SU-DHL-6 (cell line): ENCODE measurements around the gene SRGAP2B.
"Not testable (repeated sequence)": the region's sequence is repeated elsewhere in the genome, so short reads cannot be mapped to it uniquely, and the experiment has no call there.

ENCODE experiments used
- H2AFZ ChIP-seq: fragments of 200-600 bp; sonication (generic); 2 replicates; pipeline ENCODE4 v1.6.1; 2014; ENCODE audit warnings: low read depth, mild to moderate bottlenecking, moderate library complexity, mixed read lengths, antibody characterized with exemption, low read length; ENCODE audit not compliant: severe bottlenecking
- H3F3A ChIP-seq: fragments of 200-600 bp; shearing (Covaris generic); 2 replicates; pipeline ENCODE4 v1.6.0; 2016; ENCODE audit warnings: antibody characterized with exemption, mild to moderate bottlenecking; ENCODE audit not compliant: insufficient read depth
- H3K27ac ChIP-seq: fragments of 200-600 bp; sonication (generic); 2 replicates; pipeline ENCODE4 v1.5.1; 2016; ENCODE audit warnings: low read depth, mild to moderate bottlenecking, low read length, moderate library complexity, mixed read lengths
- H3K27me3 ChIP-seq: fragments of 200-600 bp; sonication (generic), shearing (Covaris generic); 2 replicates; pipeline ENCODE4 v1.6.0; 2014; ENCODE audit warnings: mild to moderate bottlenecking, low read length
- H3K36me3 ChIP-seq: fragments of 200-600 bp; sonication (generic); 2 replicates; pipeline ENCODE4 v1.6.1; 2014; ENCODE audit warnings: mild to moderate bottlenecking, low read length, mixed read lengths
- H3K4me2 ChIP-seq: fragments of 300-600, 200-600 bp; shearing (Covaris generic), sonication (generic); 2 replicates; pipeline ENCODE4 v1.6.0; 2014; ENCODE audit warnings: low read length, low read depth, mild to moderate bottlenecking; ENCODE audit not compliant: poor library complexity, severe bottlenecking
- H3K4me3 ChIP-seq: fragments of 200-600 bp; sonication (generic); 2 replicates; pipeline ENCODE4 v1.5.1; 2014; ENCODE audit warnings: antibody characterized with exemption, low read length, mild to moderate bottlenecking, mixed read lengths; ENCODE audit not compliant: insufficient read depth, poor library complexity, severe bottlenecking
- H3K79me2 ChIP-seq: fragments of 200-600 bp; sonication (generic); 2 replicates; pipeline ENCODE4 v1.6.1; 2014; ENCODE audit warnings: mild to moderate bottlenecking, low read length, moderate library complexity; ENCODE audit not compliant: insufficient read depth
- H3K9ac ChIP-seq: fragments of 200-600 bp; sonication (generic); 2 replicates; pipeline ENCODE4 v1.7.0; 2014; ENCODE audit warnings: mild to moderate bottlenecking, low read length
- H3K9me2 ChIP-seq: fragments of 200-600 bp; sonication (generic); replicated peaks from 2 replicates; pipeline ENCODE4 v1.6.1; 2014; ENCODE audit warnings: low read length; ENCODE audit not compliant: insufficient read depth
- H3K9me3 ChIP-seq: fragments of 200-600 bp; sonication (generic); 2 replicates; pipeline ENCODE4 v1.6.1; 2014; ENCODE audit warnings: low read length, mixed read lengths; ENCODE audit not compliant: insufficient read depth
- H4K20me1 ChIP-seq: fragments of 200-600 bp; sonication (generic); 2 replicates; pipeline ENCODE4 v1.6.1; 2014; ENCODE audit warnings: low read depth, mild to moderate bottlenecking, antibody characterized with exemption, low read length, moderate library complexity, mixed read lengths

SRGAP2B gene

DNA sequence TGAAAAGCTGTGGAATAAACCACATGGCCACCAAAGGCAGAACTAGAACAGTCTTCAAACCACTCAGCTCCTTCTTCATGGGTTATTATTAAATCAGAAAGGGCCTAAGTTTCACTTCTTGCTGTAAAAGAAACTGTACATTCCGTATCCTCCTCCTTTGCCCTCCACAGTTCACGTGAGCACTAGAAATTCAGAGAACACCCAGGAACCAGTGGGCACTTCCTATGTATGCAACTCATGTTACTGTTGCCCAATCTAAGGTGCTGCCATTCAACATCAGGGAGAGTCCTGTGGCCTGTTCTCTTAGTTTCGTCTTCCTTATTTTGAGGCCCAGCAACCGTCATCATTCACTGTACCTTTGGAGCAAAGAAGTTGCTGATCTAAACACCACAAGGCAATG, 86.7 kb downstream of the SRGAP2B start:
- not testable (repeated sequence) for H3K27ac ChIP-seq, H3K9me2 ChIP-seq, H3K9ac ChIP-seq, H3K9me3 ChIP-seq, H4K20me1 ChIP-seq, H3F3A ChIP-seq, H3K4me3 ChIP-seq, H3K4me2 ChIP-seq, H2AFZ ChIP-seq, H3K36me3 ChIP-seq, H3K79me2 ChIP-seq, H3K27me3 ChIP-seq

DNA sequence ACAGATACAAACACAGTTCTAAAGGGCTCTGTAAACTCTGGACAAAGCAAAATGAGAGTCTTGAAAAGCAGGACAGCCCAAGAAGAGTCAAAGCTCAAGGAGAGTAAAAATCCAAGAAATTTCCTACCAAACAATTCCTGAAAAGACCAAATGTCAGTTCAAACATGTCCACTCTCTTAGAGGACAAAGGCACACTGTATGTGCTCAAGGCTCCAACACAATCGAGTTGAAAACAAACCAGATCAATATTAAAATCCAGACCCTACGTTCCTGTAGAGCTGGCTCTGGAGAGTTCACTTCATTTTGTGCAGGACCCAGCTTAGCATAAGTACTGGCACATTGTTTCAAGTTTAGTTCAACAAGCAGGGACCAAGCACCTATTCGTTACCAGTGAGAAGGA, 90.0 kb downstream of the SRGAP2B start:
- not testable (repeated sequence) for H3K4me3 ChIP-seq, H3K9me3 ChIP-seq, H4K20me1 ChIP-seq, H3F3A ChIP-seq, H3K36me3 ChIP-seq, H3K79me2 ChIP-seq, H3K27ac ChIP-seq, H3K9ac ChIP-seq, H3K4me2 ChIP-seq, H2AFZ ChIP-seq, H3K9me2 ChIP-seq, H3K27me3 ChIP-seq

DNA sequence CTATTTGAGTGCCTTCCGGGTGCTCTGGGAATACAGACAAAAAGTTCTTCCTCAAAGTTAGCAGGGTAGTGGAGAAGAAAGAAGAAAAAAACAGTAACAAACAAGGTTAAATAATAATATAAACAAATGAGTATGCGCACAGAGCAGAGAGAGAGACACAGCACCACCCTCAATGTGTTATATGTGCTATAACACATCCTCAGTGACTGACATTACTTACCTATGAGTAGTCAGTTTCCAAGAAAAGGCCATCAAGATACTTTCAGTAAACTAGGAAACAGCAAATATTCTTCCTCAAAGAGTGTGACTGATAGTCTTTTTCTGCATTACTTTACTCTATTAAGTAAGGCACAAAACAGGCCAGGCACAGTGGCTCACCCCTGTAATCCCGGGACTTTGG, 93.7 kb downstream of the SRGAP2B start:
- H4K20me1 ChIP-seq, H3K9me3 ChIP-seq, H3K4me3 ChIP-seq, H3K27ac ChIP-seq, H3F3A ChIP-seq, H3K9me2 ChIP-seq, H3K27me3 ChIP-seq, H2AFZ ChIP-seq, H3K9ac ChIP-seq, H3K4me2 ChIP-seq, H3K79me2 ChIP-seq, H3K36me3 ChIP-seq: not testable (repeated sequence)

- H3K27me3 ChIP-seq, H3K36me3 ChIP-seq, H3F3A ChIP-seq, H3K27ac ChIP-seq, H3K9me2 ChIP-seq, H3K4me2 ChIP-seq, H2AFZ ChIP-seq, H3K9me3 ChIP-seq, H4K20me1 ChIP-seq, H3K4me3 ChIP-seq, H3K9ac ChIP-seq, H3K79me2 ChIP-seq: not testable (repeated sequence)
Observed at GRCh38 chr1:145000743-145001326, 94.3 kb downstream of the SRGAP2B start.

GRCh38 chr1:145000074-145000742, 94.9 kb downstream of the SRGAP2B start:
- H3K27ac ChIP-seq, H3K4me2 ChIP-seq, H3K9me2 ChIP-seq, H3K36me3 ChIP-seq, H3K9me3 ChIP-seq, H3F3A ChIP-seq, H3K9ac ChIP-seq, H4K20me1 ChIP-seq, H3K27me3 ChIP-seq, H2AFZ ChIP-seq, H3K79me2 ChIP-seq, H3K4me3 ChIP-seq: not testable (repeated sequence)

GRCh38 chr1:144998981-144999273, 96.2 kb downstream of the SRGAP2B start:
- not testable (repeated sequence) for H3K27me3 ChIP-seq, H3K4me3 ChIP-seq, H3K36me3 ChIP-seq, H3K27ac ChIP-seq, H3K9me2 ChIP-seq, H2AFZ ChIP-seq, H3K4me2 ChIP-seq, H3K9me3 ChIP-seq, H4K20me1 ChIP-seq, H3K9ac ChIP-seq, H3F3A ChIP-seq, H3K79me2 ChIP-seq

- H3K27me3 ChIP-seq, H2AFZ ChIP-seq, H3K4me2 ChIP-seq, H3K4me3 ChIP-seq, H3K9ac ChIP-seq, H3K79me2 ChIP-seq, H3K9me3 ChIP-seq, H3K27ac ChIP-seq, H4K20me1 ChIP-seq, H3K36me3 ChIP-seq, H3K9me2 ChIP-seq, H3F3A ChIP-seq: not testable (repeated sequence)
Observed at GRCh38 chr1:144998134-144998980, 96.8 kb downstream of the SRGAP2B start.

GRCh38 chr1:144995833-144996410, 99.2 kb downstream of the SRGAP2B start:
- not testable (repeated sequence) for H4K20me1 ChIP-seq, H3K79me2 ChIP-seq, H3K27ac ChIP-seq, H3K9me2 ChIP-seq, H3K4me2 ChIP-seq, H3F3A ChIP-seq, H3K9ac ChIP-seq, H3K9me3 ChIP-seq, H3K4me3 ChIP-seq, H2AFZ ChIP-seq, H3K36me3 ChIP-seq, H3K27me3 ChIP-seq
